Panc1 (cell line): ENCODE measurements around the gene EFNA5. TPM values are rescaled to one million over a fixed set of nuclear protein-coding genes. Genes with fewer than 3 reads are reported as not detected.

Experiments used
- ATAC-seq: fragments of 200-7000 bp; cut with Tn5 transposase; 2 replicates; pipeline ENCODE4 v1.9.1; 2020; ENCODE audit warnings: mild to moderate bottlenecking, moderate library complexity
- BruUV-seq: library from RNA; stranded (reverse); fragments of 400-500 nt; replicated peaks from 2 replicates; lab custom pipeline; 2021; lab: Mats Ljungman, UMichigan
- CTCF ChIA-PET: fragments of 300-600 bp; sonication (Branson Sonifier 250); formaldehyde crosslinking; loops from one replicate; lab custom pipeline; 2022; ENCODE audit warnings: antibody characterized with exemption; lab: Charles Lee
- POLR2A ChIA-PET: fragments of 300-600 bp; sonication (Branson Sonifier 250); formaldehyde crosslinking; loops from one replicate; lab custom pipeline; 2022; ENCODE audit warnings: antibody characterized with exemption; lab: Charles Lee
- DNase-seq: peaks from one replicate; pipeline ENCODE4 v3.0.0-alpha.2; 2010; ENCODE audit warnings: low read depth, low spot score
- H3K27ac ChIP-seq: 2 replicates; pipeline ENCODE4 v1.5.1; 2011; ENCODE audit warnings: mild to moderate bottlenecking, low read length, inconsistent platforms
- H3K27me3 ChIP-seq: fragments of 200-500 bp; sonication (Bioruptor generic); 2 replicates; pipeline ENCODE4 v1.6.0; 2014; ENCODE audit warnings: low read length, inconsistent platforms; ENCODE audit not compliant: control insufficient read depth, insufficient read depth
- H3K36me3 ChIP-seq: fragments of 200-500 bp; sonication (Bioruptor generic); 2 replicates; pipeline ENCODE4 v1.5.1; 2014; ENCODE audit warnings: inconsistent platforms, mild to moderate bottlenecking, low read length, moderate library complexity; ENCODE audit not compliant: control insufficient read depth, insufficient read depth
- H3K4me1 ChIP-seq: 2 replicates; pipeline ENCODE4 v1.5.1; 2011; ENCODE audit warnings: inconsistent platforms, mild to moderate bottlenecking, low read length, moderate library complexity; ENCODE audit not compliant: control insufficient read depth, insufficient read depth
- H3K4me3 ChIP-seq, 2 experiments: 2 replicates each; pipeline ENCODE4 v1.5.1; 2011 to 2012; ENCODE audit warnings: low read depth in 2 of 2, low read length in 2 of 2, mild to moderate bottlenecking in 2 of 2, inconsistent platforms in 1 of 2, moderate library complexity in 1 of 2
- H3K9me3 ChIP-seq: fragments of 200-500 bp; sonication (Bioruptor generic); 2 replicates; pipeline ENCODE4 v1.5.1; 2014; ENCODE audit warnings: low read depth, mild to moderate bottlenecking, inconsistent platforms, low read length, moderate library complexity; ENCODE audit not compliant: control insufficient read depth, insufficient read depth
- POLR2AphosphoS5 ChIP-seq: IDR thresholded peaks from 2 replicates; pipeline ENCODE4 v1.6.1; 2012; ENCODE audit warnings: mild to moderate bottlenecking, low read depth, low read length, moderate library complexity
- SIN3A ChIP-seq: IDR thresholded peaks from 2 replicates; pipeline ENCODE4 v1.6.1; 2012; ENCODE audit warnings: low read depth, mild to moderate bottlenecking, low read length, moderate library complexity, borderline replicate concordance; ENCODE audit not compliant: insufficient read depth
- TCF7L2 ChIP-seq: IDR thresholded peaks from 2 replicates; pipeline ENCODE4 v1.6.1; 2011; ENCODE audit warnings: mild to moderate bottlenecking, low read depth, low read length, inconsistent platforms
- in situ Hi-C: cut with HindIII; loops from 2 replicates; pipeline ENCODE4 v1.10.0; 2016; ENCODE audit warnings: low sequenced_read_pairs, low pct_unique_long_range_greater_than_20kb
- intact Hi-C: fragments of 100-400 bp; cut with micrococcal nuclease; formaldehyde crosslinking; loops from one replicate; pipeline ENCODE4 v1.10.0; 2022; ENCODE audit not compliant: unreplicated experiment
- total RNA-seq: library from RNA; stranded (reverse); gene quantifications from one replicate; pipeline ENCODE4 v1.2.1, GENCODE V29; 2021; ENCODE audit not compliant: unreplicated experiment
- TF ChIP-seq, protein P1 (sequence below): fragments of 450-650 bp; IDR thresholded peaks from 2 replicates; pipeline ENCODE4 v1.5.1; 2017; ENCODE audit warnings: mild to moderate bottlenecking
- TF ChIP-seq, protein P2 (sequence below), 2 experiments: IDR thresholded peaks; 2 replicates each; pipeline ENCODE4 v1.6.1; 2011 to 2012; ENCODE audit warnings: low read depth in 2 of 2, control low read depth in 1 of 2, low read length in 1 of 2, mild to moderate bottlenecking in 1 of 2, moderate library complexity in 1 of 2; ENCODE audit not compliant: insufficient read depth in 1 of 2

The EFNA5 gene
- total RNA-seq, 1 experiment from 2014 or later, result 30.5 TPM

DNA sequence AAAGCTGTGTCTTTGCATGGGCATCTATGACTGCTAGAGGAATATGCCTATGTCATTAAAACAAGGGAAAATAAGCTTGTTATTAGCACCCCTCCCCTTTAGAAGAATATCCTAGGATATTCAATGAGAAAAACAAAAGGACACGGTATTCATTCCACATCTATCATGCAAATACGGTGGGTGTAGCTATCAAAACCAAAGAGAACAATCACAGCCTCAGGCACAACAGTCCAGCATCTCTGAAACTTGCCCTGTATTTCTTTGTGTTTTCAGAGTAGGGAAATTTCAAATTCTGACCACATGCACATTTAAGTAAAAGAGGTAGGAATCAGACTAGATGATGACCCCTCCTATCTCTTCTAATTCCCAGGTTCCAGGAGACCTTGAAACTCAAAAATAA lies 209.9 kb downstream of the EFNA5 start:
- no peaks in the 10 kb centered on the region for H3K9me3 ChIP-seq
- in situ Hi-C loops, result no loop called here
- no peaks in the 10 kb centered on the region for H3K36me3 ChIP-seq
- no peaks in the 10 kb centered on the region for H3K27me3 ChIP-seq
- H3K4me3 ChIP-seq, result no peak overlapping the region
- no peak for ATAC-seq
- no peak overlapping the region for H3K27ac ChIP-seq
- TF ChIP-seq, protein P1, sequence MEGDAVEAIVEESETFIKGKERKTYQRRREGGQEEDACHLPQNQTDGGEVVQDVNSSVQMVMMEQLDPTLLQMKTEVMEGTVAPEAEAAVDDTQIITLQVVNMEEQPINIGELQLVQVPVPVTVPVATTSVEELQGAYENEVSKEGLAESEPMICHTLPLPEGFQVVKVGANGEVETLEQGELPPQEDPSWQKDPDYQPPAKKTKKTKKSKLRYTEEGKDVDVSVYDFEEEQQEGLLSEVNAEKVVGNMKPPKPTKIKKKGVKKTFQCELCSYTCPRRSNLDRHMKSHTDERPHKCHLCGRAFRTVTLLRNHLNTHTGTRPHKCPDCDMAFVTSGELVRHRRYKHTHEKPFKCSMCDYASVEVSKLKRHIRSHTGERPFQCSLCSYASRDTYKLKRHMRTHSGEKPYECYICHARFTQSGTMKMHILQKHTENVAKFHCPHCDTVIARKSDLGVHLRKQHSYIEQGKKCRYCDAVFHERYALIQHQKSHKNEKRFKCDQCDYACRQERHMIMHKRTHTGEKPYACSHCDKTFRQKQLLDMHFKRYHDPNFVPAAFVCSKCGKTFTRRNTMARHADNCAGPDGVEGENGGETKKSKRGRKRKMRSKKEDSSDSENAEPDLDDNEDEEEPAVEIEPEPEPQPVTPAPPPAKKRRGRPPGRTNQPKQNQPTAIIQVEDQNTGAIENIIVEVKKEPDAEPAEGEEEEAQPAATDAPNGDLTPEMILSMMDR, result no peak
- TF ChIP-seq POLR2AphosphoS5, result no peak
- no peak for TF ChIP-seq SIN3A
- TF ChIP-seq TCF7L2, result no peak
- TF ChIP-seq, protein P2, sequence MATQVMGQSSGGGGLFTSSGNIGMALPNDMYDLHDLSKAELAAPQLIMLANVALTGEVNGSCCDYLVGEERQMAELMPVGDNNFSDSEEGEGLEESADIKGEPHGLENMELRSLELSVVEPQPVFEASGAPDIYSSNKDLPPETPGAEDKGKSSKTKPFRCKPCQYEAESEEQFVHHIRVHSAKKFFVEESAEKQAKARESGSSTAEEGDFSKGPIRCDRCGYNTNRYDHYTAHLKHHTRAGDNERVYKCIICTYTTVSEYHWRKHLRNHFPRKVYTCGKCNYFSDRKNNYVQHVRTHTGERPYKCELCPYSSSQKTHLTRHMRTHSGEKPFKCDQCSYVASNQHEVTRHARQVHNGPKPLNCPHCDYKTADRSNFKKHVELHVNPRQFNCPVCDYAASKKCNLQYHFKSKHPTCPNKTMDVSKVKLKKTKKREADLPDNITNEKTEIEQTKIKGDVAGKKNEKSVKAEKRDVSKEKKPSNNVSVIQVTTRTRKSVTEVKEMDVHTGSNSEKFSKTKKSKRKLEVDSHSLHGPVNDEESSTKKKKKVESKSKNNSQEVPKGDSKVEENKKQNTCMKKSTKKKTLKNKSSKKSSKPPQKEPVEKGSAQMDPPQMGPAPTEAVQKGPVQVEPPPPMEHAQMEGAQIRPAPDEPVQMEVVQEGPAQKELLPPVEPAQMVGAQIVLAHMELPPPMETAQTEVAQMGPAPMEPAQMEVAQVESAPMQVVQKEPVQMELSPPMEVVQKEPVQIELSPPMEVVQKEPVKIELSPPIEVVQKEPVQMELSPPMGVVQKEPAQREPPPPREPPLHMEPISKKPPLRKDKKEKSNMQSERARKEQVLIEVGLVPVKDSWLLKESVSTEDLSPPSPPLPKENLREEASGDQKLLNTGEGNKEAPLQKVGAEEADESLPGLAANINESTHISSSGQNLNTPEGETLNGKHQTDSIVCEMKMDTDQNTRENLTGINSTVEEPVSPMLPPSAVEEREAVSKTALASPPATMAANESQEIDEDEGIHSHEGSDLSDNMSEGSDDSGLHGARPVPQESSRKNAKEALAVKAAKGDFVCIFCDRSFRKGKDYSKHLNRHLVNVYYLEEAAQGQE (IDR thresholded peaks at IDR 0.05; ENCODE audit: insufficient read depth in 1 of 2, low read depth in 2 of 2, low read length in 1 of 2), result no peak
- intact Hi-C loops, result no loop called here
- DNase-seq, result no peak
- ChIA-PET CTCF (interaction anchor here (0.7 kb wide), 1 partner anchor 206 kb away, joined by 3 read pairs; no protein-coding TSS in a partner anchor), POLR2A (no interaction called here)
- peaks cover 42% of the 10 kb centered on the region for H3K4me1 ChIP-seq
- BruUV-seq, result no TSS peak

DNA sequence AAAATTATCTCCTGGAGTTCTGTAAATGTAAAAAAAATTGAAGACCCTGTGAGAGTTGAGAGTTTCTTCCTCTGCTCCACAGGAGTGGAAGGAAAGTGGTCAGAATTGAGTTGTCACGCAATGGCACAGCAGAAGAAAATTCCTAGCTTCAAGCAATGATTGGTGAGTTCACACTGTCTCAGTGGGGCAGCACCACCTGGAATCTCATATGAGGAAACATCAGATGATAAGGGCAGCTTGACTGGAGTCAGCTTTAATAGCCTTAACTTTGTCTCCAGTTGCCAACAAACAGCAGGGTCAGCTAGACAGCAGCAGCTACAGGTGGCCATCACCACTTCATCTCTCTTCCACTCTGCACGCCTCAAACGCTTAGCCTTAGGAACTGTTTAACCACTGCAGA lies 211.1 kb downstream of the EFNA5 start:
- ChIA-PET CTCF (no interaction called here), POLR2A (no interaction called here)
- in situ Hi-C loops, result no loop called here

More for the DNA sequence above, 211.1 kb downstream of the EFNA5 start:
- no peaks in the 10 kb centered on the region for H3K27me3 ChIP-seq
- H3K4me3 ChIP-seq, result no peak overlapping the region
- H3K36me3 ChIP-seq, result no peaks in the 10 kb centered on the region
- peaks cover 41% of the 10 kb centered on the region for H3K4me1 ChIP-seq
- ATAC-seq (no peak), DNase-seq (no peak)
- H3K27ac ChIP-seq, result no peak overlapping the region
- H3K9me3 ChIP-seq, result no peaks in the 10 kb centered on the region
- intact Hi-C loops, result no loop called here
- no TSS peak for BruUV-seq
- TF ChIP-seq, protein P2 (IDR thresholded peaks at IDR 0.05; ENCODE audit: insufficient read depth in 1 of 2, low read depth in 2 of 2, low read length in 1 of 2), result no peak
- TF ChIP-seq TCF7L2 (no peak), POLR2AphosphoS5 (no peak), SIN3A (no peak)
- TF ChIP-seq, protein P1, result no peak
